Measurements from ENCODE around the gene KCTD6.

KCTD6 gene

DNA sequence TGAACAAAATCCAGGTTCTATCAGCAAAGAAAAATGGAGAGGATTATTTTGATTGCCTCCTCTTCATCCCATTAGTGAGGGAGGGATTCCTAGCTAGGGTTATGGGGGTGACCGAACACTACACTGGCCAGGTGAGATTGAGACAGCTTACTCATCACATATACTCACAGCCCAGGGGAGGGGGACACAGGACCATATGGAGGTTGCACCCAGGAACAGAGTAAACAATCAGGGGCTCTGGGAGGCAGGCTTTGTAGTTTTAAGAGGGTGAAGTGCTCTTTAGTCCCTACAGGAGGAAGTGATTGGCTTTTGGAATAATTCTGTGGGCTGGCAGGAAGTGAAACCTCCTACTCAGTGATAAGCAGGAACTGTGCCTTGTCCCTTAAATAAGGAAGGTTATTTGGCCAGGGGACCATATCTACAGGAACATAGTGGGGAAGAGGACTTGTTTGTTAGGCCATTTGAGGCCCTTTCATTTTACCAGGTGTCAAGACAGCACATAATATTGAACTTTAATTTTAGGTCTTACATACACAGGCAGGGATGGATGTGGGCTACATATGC lies 17.5 kb upstream of the KCTD6 start:
- H3K4me3 ChIP-seq (replicated peaks; ENCODE audit: low read depth, low read length): no peak overlapping the region
- DNase-seq (ENCODE audit: extremely low read depth, low read depth): no peak
- no peak for TF ChIP-seq CTCF (IDR thresholded peaks at IDR 0.05; ENCODE audit: low read depth, low read length, missing control alignments)

- H3K4me3 ChIP-seq (replicated peaks; ENCODE audit: low read depth, low read length): no peak overlapping the region
- TF ChIP-seq CTCF (IDR thresholded peaks at IDR 0.05; ENCODE audit: low read depth, low read length, missing control alignments): no peak
- DNase-seq (ENCODE audit: extremely low read depth, low read depth): no peak
Measured at GRCh38 chr3:58474967-58475578, 16.8 kb upstream of the KCTD6 start.

DNA sequence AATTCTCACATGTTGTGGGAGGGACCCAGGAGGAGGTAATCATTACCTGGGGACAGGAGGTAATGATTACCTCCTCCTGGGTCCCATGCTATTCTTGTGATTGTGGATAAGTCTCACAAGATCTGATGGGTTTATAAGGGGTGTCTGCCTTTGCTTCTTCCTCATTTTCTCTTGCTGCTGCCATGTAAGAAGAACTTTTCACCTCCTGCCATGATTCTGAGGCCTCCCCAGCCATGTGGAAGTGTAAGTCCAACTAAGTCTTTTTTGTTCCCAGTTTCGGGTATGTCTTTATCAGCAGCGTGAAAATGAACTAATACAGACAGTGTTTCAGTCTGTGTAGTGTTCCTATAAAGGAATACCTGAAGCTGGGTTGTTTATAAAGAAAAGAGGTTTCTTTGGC lies 13.1 kb upstream of the KCTD6 start:
- no peak for TF ChIP-seq CTCF (IDR thresholded peaks at IDR 0.05; ENCODE audit: low read depth, low read length, missing control alignments)
- no peak overlapping the region for H3K4me3 ChIP-seq (replicated peaks; ENCODE audit: low read depth, low read length)
- no peak for DNase-seq (ENCODE audit: extremely low read depth, low read depth)

DNA sequence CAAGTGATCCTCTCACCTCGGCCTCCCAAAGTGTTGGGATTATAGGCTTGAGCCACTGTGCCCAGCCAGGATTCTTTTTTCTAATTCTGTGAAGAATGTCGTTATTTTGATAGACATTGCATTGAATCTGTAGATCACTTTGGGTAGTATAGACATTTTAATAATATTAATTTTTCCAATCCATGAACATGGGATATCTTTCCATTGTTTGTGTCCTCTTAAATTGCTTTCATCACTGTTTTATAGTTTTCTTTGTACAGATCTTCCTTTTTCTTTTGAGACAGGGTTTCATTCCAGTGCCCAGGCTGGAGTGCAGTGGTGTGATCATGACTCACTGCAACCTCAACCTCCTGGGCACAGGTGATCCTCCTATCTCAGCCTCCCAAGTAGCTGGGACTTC lies 11.6 kb upstream of the KCTD6 start:
- no peak overlapping the region for H3K4me3 ChIP-seq (replicated peaks; ENCODE audit: low read depth, low read length)
- TF ChIP-seq CTCF (IDR thresholded peaks at IDR 0.05; ENCODE audit: low read depth, low read length, missing control alignments): no peak
- no peak for DNase-seq (ENCODE audit: extremely low read depth, low read depth)

- no peak for TF ChIP-seq CTCF (IDR thresholded peaks at IDR 0.05; ENCODE audit: low read depth, low read length, missing control alignments)
- DNase-seq (ENCODE audit: extremely low read depth, low read depth): no peak
- no peak overlapping the region for H3K4me3 ChIP-seq (replicated peaks; ENCODE audit: low read depth, low read length)
Measured at GRCh38 chr3:58482917-58483636, 8.8 kb upstream of the KCTD6 start.

- no peak for TF ChIP-seq CTCF (IDR thresholded peaks at IDR 0.05; ENCODE audit: low read depth, low read length, missing control alignments)
- DNase-seq (ENCODE audit: extremely low read depth, low read depth): no peak
Measured at GRCh38 chr3:58484045-58484721, 7.7 kb upstream of the KCTD6 start.

More at GRCh38 chr3:58484045-58484721, 7.7 kb upstream of the KCTD6 start:
- H3K4me3 ChIP-seq (replicated peaks; ENCODE audit: low read depth, low read length): no peak overlapping the region

All from HFF-Myc (cell line).